ENCODE measurements around the gene ATP2A3. TPM values are rescaled to one million over a fixed set of nuclear protein-coding genes. Genes with fewer than 3 reads are reported as not detected.

ATP2A3 gene
- total RNA-seq, 1 donor from 2014 or later: 1.6 TPM

- H3K4me1 Mint-ChIP-seq: no peaks in the 10 kb centered on the region
- H3K36me3 Mint-ChIP-seq (ENCODE audit: low read depth): no peaks in the 10 kb centered on the region
- no peak overlapping the region for H3K27ac Mint-ChIP-seq (ENCODE audit: unreplicated experiment)
- H3K4me3 Mint-ChIP-seq: no peak overlapping the region
- TF ChIP-seq CTCF (conservative IDR thresholded peaks at IDR 0.05): no peak
- peaks cover 10% of the 10 kb centered on the region for H3K27me3 Mint-ChIP-seq (ENCODE audit: low read depth)
- DNase-seq (ENCODE audit: low read depth, low spot score): no peak
- no peaks in the 10 kb centered on the region for H3K9me3 Mint-ChIP-seq
Observed at GRCh38 chr17:3955673-3955988, 8.6 kb downstream of the ATP2A3 start.

GRCh38 chr17:3954976-3955672 is 9.1 kb downstream of the ATP2A3 start:
- Mint-ChIP-seq H3K27ac (ENCODE audit: unreplicated experiment) (no peak overlapping the region), H3K9me3 (no peaks in the 10 kb centered on the region), H3K36me3 (ENCODE audit: low read depth) (no peaks in the 10 kb centered on the region), H3K4me3 (no peak overlapping the region), H3K27me3 (ENCODE audit: low read depth) (peaks cover 5% of the 10 kb centered on the region), H3K4me1 (no peaks in the 10 kb centered on the region)
- no peak for DNase-seq (ENCODE audit: low read depth, low spot score)
- no peak for TF ChIP-seq CTCF (conservative IDR thresholded peaks at IDR 0.05)

- no peak for TF ChIP-seq CTCF (conservative IDR thresholded peaks at IDR 0.05)
- no peak for DNase-seq (ENCODE audit: low read depth, low spot score)
- Mint-ChIP-seq H3K4me1 (no peaks in the 10 kb centered on the region), H3K4me3 (no peak overlapping the region), H3K27me3 (ENCODE audit: low read depth) (peaks cover under 1% of the 10 kb centered on the region), H3K27ac (ENCODE audit: unreplicated experiment) (no peak overlapping the region), H3K9me3 (no peaks in the 10 kb centered on the region), H3K36me3 (ENCODE audit: low read depth) (no peaks in the 10 kb centered on the region)
Observed at GRCh38 chr17:3954086-3954485, 10.2 kb downstream of the ATP2A3 start.

- no peak for TF ChIP-seq CTCF (conservative IDR thresholded peaks at IDR 0.05)
- no peak overlapping the region for H3K4me3 Mint-ChIP-seq
- H3K4me1 Mint-ChIP-seq: no peaks in the 10 kb centered on the region
- DNase-seq (ENCODE audit: low read depth, low spot score): no peak
- H3K27me3 Mint-ChIP-seq (ENCODE audit: low read depth): no peaks in the 10 kb centered on the region
- H3K36me3 Mint-ChIP-seq (ENCODE audit: low read depth): no peaks in the 10 kb centered on the region
- H3K9me3 Mint-ChIP-seq: no peaks in the 10 kb centered on the region
- H3K27ac Mint-ChIP-seq (ENCODE audit: unreplicated experiment): no peak overlapping the region
Observed at GRCh38 chr17:3953542-3953941, 10.7 kb downstream of the ATP2A3 start.

GRCh38 chr17:3952186-3952585 is 12.1 kb downstream of the ATP2A3 start:
- Mint-ChIP-seq H3K27me3 (ENCODE audit: low read depth) (no peaks in the 10 kb centered on the region), H3K27ac (ENCODE audit: unreplicated experiment) (no peak overlapping the region), H3K4me1 (no peaks in the 10 kb centered on the region), H3K9me3 (no peaks in the 10 kb centered on the region), H3K4me3 (no peak overlapping the region), H3K36me3 (ENCODE audit: low read depth) (no peaks in the 10 kb centered on the region)
- no peak for DNase-seq (ENCODE audit: low read depth, low spot score)
- no peak for TF ChIP-seq CTCF (conservative IDR thresholded peaks at IDR 0.05)

Data from neural crest cell (in vitro differentiated cells).